Tibial nerve (tissue), 4 donors: Measurements from ENCODE around the gene MEF2D.

Experiments used
- EP300 ChIP-seq, 2 donors: sonication (generic); formaldehyde crosslinking; IDR thresholded peaks; one replicate each; pipeline ENCODE4 v1.6.1; 2017; ENCODE audit warnings: antibody characterized with exemption in 2 of 2, mild to moderate bottlenecking in 1 of 2
- POLR2A ChIP-seq, 2 donors: fragments of 450-650 bp; IDR thresholded peaks; one replicate each; pipeline ENCODE4 v1.6.1; 2017; ENCODE audit warnings: antibody characterized with exemption in 2 of 2, mild to moderate bottlenecking in 2 of 2, moderate library complexity in 2 of 2
- TF ChIP-seq, protein P1 (sequence below), 5 experiments: fragments of 200-600 bp in 3 of 5; fragments of 450-650 bp in 2 of 5; sonication (generic) in 3 of 5; IDR thresholded peaks; one replicate each; pipeline ENCODE4 v1.5.1; 2016 to 2019; ENCODE audit warnings: antibody characterized with exemption in 5 of 5, mild to moderate bottlenecking in 3 of 5, moderate library complexity in 2 of 5

DNA sequence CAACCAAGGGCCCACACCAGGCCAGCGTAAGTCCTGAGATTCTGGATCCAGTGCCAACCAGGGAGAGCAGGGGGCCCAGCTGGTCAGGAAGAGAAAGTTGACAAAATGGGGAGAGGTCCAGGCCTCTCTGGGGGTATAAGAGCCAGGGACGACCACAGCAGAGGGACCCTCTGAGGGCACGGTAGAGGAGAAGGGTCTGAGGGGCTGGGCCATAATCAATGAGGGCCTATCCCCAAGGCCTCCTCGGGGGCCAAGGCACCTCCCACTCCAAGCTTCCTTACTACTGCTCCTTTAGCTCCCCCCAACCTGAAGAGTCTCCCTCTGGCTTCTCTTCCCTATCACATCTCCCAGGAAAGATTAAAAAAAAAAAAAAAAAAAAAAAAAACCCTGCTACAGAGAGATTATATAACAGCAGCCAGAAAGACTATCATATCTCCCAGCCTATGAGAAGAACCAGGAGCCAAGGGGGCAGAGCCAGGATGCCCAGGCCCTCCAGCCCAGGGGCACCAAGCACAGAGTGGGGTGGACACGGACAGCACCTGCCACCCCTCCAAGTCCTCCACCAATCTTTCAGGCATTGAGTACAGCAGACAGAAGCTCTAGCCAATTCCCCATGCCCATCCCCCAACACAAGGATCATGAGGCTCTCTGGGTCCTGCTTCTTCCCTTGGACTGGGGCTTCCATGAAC lies 2.7 kb downstream of the MEF2D start:
- TF ChIP-seq POLR2A (IDR thresholded peaks at IDR 0.05) (no peak), EP300 (IDR thresholded peaks at IDR 0.05) (no peak)
- TF ChIP-seq, protein P1, sequence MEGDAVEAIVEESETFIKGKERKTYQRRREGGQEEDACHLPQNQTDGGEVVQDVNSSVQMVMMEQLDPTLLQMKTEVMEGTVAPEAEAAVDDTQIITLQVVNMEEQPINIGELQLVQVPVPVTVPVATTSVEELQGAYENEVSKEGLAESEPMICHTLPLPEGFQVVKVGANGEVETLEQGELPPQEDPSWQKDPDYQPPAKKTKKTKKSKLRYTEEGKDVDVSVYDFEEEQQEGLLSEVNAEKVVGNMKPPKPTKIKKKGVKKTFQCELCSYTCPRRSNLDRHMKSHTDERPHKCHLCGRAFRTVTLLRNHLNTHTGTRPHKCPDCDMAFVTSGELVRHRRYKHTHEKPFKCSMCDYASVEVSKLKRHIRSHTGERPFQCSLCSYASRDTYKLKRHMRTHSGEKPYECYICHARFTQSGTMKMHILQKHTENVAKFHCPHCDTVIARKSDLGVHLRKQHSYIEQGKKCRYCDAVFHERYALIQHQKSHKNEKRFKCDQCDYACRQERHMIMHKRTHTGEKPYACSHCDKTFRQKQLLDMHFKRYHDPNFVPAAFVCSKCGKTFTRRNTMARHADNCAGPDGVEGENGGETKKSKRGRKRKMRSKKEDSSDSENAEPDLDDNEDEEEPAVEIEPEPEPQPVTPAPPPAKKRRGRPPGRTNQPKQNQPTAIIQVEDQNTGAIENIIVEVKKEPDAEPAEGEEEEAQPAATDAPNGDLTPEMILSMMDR (IDR thresholded peaks at IDR 0.05): no peak
